C4-2B (cell line): ENCODE data around the gene AXL.
"Not testable (repeated sequence)": the region's sequence is repeated elsewhere in the genome, so short reads cannot be mapped to it uniquely, and the experiment has no call there.

Experiments used
- H3K27ac ChIP-seq: fragments of 450-650 bp; 2 replicates; pipeline ENCODE4 v1.5.1; 2017
- CTCF ChIP-seq: fragments of 450-650 bp; conservative IDR thresholded peaks from 2 replicates; pipeline ENCODE4 v1.5.1; 2017; ENCODE audit warnings: mild to moderate bottlenecking
- ZFX ChIP-seq: fragments of 450-650 bp; IDR thresholded peaks from 2 replicates; pipeline ENCODE4 v1.6.1; 2017

AXL gene

GRCh38 chr19:41224632-41225031 lies 5.6 kb downstream of the AXL start:
- no peak overlapping the region for H3K27ac ChIP-seq

GRCh38 chr19:41225238-41226052 lies 6.4 kb downstream of the AXL start:
- peak overlapping the region; percentile 14; the same call in 1 of the 2 replicates for H3K27ac ChIP-seq
- TF ChIP-seq CTCF (no peak), ZFX (no peak)

More at GRCh38 chr19:41224632-41225031, 5.6 kb downstream of the AXL start:
- TF ChIP-seq ZFX, result no peak
- no peak for TF ChIP-seq CTCF

GRCh38 chr19:41226053-41226873 lies 7.2 kb downstream of the AXL start:
- H3K27ac ChIP-seq, result peak overlapping the region; percentile 14; the same call in 1 of the 2 replicates
- TF ChIP-seq CTCF, result no peak
- TF ChIP-seq ZFX, result no peak

GRCh38 chr19:41226874-41227390 lies 7.9 kb downstream of the AXL start:
- H3K27ac ChIP-seq, result peak overlapping the region; percentile 14; the same call in 1 of the 2 replicates
- TF ChIP-seq ZFX (no peak), CTCF (no peak)

GRCh38 chr19:41228486-41228885 lies 9.5 kb downstream of the AXL start:
- no peak overlapping the region for H3K27ac ChIP-seq
- TF ChIP-seq ZFX, result no peak
- TF ChIP-seq CTCF, result no peak

- H3K27ac ChIP-seq, result not testable (repeated sequence)
These were observed 10.3 kb downstream of the AXL start for GRCh38 chr19:41229338-41229737.

GRCh38 chr19:41230067-41230857 lies 11.2 kb downstream of the AXL start:
- H3K27ac ChIP-seq, result no peak overlapping the region
- TF ChIP-seq CTCF, result no peak
- TF ChIP-seq ZFX, result no peak
